Measurements from ENCODE around the gene RAB44.
"Not testable (repeated sequence)": the region's sequence is repeated elsewhere in the genome, so short reads cannot be mapped to it uniquely, and the experiment has no call there.

The RAB44 gene, protein sequence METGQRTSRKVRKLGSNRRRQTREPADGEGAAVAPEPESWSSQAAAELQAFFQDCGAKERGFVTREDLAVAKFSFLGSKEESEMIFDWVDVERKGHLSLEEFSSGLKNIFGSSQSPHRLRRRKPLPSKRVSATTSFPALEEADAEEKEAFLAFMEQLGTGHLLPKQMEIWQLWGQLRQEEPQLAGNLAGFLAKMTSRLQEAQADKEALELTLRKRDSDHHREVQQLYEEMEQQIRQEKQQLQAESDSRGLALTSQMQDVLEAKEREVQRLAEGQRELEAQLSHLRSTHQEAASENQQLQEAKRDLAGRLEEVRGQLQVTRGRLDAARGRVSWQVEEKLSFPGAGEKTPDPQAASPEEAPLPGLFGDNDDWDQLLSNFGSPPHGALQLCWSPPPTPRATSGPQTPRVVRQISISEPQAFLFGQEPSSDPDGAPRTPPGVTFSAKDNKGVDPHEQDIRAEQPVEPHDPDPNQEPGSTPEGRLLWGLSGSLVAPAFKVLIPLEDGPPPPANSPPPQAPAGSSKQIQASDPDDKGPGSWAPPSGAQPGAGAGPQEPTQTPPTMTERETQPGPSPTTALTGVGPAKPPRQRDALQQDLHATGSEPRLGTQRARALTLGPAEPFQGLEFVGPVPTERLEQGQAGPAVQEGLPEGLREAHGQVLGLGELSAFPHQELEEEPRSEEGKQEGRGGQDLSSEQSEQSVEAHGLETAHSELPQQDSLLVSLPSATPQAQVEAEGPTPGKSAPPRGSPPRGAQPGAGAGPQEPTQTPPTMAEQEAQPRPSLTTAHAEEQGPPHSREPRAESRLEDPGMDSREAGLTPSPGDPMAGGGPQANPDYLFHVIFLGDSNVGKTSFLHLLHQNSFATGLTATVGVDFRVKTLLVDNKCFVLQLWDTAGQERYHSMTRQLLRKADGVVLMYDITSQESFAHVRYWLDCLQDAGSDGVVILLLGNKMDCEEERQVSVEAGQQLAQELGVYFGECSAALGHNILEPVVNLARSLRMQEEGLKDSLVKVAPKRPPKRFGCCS

DNA sequence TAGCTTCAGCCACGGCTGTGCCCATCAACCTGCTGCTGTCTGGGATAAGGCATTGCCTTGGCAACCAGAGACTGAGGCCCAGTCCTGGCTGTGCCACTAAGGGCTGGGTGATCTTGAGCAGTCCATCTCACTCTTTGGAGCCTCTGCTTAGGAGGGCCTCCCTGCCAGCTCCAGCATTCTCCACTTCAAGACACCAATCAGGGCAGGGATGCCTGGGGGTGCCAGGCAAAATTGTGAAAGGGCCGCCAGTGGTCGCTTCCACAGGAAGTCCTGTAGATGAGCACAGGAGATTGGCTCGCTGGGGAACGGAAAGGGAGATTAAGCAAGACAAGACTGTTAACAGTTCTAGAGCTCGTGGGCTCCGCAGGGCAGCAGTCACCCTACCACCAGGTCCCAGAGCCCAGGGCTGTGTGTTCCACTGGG is at the start of gene RAB44:
TSS of gene RAB44 (plus strand) at position 346 of the 423 bp plus-strand sequence. CDS start 6,410 bp downstream, outside the sequence.
- no peak for DNase-seq

DNA sequence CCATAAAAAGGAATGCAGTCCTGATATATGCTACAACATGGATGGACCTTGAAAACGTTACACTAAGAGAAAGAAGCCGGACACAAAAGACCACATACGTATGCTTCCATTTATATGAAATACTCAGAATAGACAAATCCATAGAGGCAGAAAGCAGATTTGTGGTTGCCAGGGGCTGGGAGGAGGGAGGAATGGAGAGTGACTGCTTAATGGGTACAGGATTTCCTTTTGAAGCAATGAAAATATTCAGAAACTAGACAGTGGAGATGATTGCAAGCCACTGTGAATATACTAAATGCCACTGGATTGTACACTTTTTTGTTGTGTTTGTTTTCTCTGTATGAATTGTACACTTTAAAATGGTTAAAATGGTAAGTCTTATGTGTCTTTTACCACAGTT is 48.5 kb upstream of the RAB44 start:
- no peak for DNase-seq

DNA sequence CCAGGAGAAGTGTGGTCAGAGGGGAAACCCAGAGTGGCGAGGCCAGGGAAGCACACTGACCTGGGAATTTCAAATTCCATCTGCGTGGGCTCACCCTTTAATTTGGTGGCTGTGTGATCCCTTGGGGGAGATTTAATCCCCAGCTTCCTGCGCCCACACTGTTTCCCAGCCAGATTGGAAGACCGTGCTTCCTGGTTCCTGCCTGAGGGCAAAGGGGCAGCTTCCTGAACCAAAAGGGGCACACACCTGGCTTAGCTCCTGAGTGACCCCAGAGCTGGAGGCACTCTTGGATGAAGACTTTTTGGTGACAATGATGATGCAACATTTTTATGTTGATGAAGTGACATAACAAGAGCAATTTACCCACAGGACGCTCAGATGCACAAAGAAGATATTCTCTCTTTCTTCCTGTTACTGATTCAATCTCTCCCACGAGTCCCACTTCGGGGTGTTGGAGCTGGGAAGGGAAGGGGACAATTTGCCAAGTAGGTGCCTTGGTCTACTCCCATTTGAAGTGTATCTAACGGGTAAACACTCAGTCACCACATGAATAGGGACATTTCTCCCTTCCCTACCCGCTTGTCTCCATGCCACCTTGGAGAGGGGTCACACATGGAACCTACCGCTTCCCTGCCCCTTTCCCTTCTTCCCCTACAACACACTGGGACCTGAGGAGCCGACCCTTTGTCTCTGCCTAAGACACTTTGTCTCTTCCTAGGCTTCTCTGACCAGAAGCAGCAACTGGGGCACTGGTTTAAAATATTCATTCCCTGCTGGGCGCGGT is 47.7 kb upstream of the RAB44 start:
- DNase-seq = no peak

DNA sequence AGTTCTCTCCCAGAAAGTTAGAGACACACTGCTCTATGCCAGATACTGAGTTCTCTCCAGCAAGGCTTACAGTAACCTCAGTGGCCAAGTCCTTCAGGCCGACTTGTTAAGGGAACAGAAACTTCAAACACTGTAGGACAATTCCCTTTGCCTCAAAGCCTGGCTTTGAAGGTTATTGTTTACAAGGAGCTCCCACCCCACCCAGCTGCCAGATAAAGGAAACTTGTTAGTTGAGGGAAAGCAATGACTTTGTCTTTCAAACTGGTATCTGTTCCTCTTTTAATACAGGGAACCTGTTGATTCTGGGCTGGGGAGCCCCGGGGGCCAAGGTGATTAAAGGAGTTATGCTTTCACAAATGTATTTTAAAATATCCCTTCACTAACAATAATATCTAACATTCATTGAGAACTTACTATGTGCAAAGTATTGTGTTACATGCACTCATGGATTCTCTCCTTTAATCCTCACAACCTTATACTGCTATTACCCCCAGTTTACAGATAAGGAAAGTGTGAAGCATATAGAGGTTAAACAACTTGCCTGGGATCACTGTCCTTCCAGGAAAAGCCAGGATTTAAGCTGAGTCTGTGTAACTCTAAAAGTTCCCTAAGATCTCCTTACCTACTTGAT is 46.7 kb upstream of the RAB44 start:
- DNase-seq = no peak

DNA sequence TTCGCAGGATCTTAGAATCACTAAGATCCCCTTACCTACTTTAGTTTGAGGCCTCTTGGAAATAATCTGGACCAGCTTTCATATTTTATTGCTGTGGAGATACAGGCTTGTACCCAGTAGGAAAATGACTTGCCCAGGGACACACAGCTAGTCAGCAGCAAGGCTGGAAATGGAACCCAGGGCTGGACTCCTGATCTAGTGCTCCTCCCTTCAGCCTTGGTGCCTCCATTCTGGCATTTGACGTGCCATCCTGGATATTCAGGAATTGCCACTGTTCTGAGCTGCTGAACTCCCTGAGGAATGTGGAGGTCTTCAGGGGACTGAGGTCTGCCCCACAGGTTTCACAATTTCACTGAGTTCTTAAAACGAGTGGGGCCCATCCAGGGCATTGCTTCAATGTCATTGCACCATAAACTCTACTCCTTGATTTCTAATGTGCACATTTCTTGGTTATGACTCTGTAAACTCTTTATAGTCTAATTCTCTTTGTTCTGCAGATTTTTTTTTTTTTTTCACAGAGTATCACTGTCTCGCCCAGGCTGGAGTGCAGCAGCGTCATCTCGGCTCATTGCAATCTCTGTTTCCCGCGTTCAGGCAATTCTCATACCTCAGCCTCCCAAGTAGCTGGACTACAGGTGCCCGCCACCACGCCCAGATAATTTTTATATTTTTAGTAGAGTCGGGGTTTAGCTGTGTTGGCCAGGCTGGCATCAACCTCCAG is 45.8 kb upstream of the RAB44 start:
- DNase-seq = no peak

DNA sequence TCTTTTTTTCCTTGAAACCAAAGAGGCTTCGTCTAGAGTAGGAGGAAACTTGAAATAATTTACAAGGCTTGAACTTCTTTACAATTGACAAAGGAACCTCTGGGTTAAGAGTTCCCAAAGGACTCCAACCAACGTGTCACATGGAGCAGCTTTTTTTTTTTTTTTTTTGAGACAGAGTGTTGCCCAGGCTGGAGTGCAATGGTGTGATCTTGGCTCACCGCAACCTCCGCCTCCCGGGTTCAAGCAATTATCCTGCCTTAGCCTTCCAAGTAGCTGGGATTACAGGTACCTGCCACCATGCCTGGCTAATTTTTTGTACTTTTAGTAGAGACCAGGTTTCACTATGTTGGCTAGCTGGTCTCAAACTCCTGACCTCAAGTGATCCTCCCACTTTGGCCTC is 43.2 kb upstream of the RAB44 start:
- not testable (repeated sequence) for DNase-seq

DNA sequence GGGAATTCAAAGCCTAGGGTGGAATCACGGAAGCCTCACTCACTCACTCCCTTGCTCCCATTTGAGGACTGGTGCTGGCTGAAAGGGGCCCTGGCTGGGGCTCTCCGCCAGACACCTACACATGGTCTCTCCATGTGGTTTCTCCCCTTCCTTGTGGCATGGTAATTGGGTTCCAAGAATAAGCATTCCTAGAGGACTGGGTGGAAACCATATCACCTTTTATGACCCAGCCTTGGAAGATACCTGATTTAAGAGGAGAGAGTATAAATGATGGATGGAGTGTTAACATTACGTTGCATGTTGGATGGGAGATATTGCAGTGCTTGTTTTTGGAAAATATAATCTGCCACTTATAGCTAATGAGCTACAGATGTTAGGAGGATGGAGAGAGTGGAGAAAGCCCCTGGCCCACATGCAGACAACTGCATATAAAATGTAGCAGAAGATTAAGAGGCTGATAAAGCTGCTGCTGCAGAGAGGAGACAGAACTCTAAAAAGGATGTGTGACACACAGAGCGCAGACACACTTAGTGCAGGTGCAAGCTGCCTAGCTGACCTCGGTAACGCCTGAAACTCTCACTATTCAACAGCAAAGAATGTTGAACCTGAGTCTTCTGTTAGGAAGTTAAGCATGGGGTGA is 42.4 kb upstream of the RAB44 start:
- DNase-seq = no peak

DNA sequence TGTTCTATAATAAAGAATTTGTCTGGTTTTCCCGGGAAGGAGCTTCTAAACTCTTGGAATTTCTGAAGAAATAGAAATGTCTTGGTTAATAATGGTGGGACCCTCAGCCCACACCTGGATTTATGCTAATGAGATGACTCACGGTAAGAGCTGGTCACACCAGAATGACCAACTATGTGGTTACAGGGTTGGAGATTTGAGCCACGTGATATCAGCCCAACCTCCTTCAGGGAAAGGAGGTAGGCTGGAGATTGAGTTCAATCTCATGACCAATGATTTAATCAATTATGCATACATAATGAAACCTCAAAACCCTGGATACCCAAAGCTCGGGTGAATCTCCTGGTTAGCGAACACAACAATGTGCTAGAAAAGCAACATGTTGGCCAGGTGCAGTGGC is 41.2 kb upstream of the RAB44 start:
- DNase-seq = no peak

DNA sequence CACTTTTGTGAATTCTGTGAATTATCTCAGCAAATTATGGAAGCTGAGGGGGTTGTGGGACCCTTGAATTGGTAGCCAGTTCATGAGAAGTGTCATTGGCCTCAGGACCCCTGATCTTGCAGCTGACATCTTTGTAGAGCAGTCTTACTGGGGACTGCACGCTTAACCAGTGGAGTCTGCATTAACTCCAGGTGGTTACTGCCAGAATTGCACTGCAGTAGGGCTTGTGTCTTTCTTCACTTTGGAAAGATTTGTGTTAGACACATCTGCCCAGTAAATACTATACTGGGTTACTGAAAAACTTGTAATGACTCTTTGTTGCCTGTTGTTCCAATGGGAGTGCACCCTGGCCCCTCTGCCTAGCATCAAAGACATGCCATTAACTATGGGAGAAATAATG is 40.4 kb upstream of the RAB44 start:
- no peak for DNase-seq

DNA sequence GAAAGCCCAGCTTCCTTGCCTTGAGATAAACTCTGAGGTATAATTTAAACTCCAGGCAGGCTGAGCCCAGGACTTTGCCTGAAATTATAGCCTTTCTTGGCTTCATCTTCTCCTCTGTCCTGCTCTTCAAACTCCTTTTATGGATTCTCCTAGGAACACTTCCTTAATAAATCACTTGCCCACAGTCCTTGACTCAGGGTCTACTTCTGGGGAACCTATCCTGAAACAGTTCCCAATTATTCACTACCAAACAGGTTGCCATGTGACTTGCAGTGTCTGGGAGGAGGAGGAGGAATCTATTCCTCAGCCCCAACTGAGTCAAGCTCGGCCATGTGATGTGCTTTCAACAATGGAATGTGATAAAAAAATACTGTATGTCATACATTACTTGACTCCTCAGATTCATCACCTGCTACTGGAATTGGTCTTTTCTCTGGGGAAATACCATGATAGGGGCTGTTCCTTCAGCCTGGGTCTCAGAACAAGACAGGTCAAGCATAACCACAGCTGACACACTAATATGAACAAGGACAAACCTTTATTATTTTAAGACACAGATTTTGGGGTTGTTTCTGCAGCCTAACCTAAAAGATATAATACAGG is 39.6 kb upstream of the RAB44 start:
- DNase-seq = no peak

DNA sequence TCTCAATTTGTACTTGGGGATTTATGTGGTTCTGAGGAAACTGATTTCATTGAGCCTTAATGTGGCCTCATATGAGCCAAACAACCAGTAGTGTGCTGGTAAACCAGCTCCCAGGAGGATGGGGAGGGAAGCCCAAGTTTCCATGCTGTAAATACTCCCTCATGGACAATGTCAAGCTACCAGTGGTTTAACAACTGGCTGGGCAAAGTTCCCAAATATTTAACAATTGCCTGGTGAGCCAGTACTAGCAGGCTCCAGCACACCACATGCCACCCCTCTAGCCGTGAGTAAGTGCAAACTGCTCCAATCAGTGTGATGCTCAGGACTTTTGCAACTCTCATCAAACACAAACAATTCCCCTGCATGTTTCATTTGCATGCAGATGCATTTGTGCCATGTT is 38.4 kb upstream of the RAB44 start:
- no peak for DNase-seq

DNA sequence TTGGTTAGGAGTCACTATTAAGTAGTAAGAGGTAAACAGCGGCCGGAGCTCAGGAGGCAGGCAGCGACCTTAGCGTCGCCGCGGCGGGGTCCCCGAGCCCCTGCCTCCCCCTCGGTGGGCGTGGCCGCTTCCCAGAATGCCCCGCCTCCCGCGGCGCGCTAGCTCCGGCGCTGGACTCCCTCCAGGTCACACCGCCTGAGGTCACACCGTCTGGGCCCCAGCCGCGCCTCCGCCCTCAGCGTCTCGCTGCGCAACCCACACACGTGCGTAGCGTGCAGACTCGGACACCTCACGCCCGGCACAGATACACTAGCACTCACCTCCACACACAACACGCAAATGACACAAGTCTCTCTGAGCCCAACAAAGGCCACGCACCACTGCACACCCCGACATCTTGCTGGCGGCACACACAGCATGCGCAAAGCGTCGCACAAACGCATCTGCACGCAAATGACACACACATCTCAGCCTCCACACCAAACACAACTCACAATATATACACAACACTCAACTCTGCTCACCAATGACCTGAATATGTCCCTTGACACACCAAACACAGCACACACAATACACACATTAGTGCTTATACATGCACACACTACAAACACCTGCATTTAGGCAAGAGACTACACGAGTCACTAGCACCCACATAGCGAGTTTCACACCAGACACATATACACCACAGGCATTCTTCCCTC is 36.7 kb upstream of the RAB44 start:
- DNase-seq = no peak

DNA sequence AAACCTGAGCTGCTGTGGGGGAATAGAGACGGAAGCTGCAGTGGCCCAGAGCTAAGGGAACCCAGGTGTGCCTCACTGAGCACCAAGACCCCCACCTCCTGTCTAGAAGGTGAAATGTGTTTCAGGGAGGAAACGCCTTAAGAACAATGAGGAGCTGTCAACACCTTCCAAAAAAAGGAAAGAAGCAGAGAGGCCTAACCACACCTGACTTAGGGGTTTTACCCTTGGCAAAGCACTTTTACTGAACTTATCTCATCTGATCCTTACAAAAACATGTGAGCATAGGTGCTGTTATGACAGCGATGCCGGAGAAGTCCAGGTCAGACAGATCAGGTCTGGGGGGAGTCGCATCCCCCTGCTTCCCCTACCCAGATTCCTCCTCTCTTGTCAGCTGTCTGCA is 35.2 kb upstream of the RAB44 start:
- DNase-seq = no peak

DNA sequence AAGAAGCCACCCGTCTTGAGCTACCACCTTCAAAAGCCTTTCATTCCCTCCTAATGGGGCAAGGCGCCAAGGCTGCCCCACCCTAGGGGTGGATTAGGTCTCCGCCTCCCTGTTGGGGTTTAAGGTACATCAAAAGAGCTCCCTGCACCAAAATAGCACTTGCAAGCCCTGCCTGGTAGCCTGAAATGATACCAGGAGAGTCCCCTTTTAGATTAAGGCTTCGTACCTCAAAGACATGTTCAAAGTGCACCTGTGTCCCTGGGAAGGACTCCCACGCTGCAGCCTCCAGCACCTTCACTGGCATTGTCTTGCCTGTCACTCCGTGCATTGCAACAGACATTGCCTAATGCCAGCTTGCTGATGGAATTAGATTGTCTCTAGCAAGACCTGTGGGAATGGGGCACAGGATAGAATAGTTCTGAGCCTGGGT is 34.8 kb upstream of the RAB44 start:
- no peak for DNase-seq

DNA sequence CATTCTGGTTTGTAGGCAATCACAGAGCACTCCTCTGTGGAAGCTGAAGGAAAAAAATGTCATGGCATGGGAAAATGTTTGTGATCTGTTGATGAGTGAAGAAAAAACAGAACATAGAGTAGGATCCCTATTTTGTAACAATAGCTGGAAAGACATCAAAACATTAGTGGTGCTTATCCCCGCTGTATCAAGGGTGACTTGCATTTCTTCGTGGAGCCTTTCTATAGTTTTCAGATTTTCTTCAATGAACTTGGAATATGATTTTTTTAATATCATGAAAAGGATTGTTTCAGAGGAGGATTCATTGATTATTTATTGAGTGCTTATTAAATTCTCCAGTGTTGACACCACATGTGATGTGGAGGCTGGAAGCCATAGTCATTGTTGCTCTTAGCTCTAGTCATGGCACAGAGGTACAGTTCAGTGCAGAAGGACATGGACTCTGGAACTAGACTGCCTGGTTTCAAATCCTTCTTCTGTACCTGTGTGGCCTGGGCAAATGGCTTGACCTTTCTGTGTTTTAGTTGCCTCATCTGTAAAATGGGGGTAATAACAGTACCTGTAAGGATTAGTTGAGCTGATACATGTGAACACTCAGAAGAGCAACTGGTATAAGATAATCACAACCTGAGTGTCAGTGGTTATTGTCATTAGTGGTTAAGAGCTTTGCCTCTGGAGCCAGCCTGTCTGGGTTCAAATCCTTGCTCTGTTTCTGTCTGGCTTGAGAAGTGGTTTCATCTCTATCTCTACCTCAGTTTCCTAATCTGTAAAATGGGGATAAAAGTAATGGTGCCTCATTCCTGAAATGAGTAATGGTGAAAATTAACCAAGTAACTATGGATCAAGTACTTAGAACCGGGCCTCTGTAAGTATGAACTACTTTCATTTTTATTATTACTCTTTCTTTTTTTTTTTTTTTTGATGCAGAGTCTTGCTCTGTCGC is 33.9 kb upstream of the RAB44 start:
- no peak for DNase-seq

DNA sequence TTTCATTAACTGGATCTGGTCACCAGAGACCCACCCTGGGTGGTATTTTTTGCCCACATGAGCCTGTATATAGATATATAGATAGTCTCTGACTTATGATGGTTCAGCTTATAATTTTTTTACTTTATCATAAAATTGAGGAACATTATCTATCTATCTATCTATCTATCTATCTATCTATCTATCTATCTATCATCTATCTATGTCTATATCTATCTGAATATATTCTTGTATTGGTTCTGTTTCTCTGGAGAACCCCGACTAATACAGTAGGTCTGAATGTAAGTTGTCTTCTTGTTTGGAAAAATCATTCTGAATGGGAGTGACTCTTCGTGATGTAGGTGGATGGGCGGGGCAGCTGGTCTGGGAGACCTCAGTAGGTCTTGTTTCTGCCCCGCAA is 32.4 kb upstream of the RAB44 start:
- DNase-seq = no peak

DNA sequence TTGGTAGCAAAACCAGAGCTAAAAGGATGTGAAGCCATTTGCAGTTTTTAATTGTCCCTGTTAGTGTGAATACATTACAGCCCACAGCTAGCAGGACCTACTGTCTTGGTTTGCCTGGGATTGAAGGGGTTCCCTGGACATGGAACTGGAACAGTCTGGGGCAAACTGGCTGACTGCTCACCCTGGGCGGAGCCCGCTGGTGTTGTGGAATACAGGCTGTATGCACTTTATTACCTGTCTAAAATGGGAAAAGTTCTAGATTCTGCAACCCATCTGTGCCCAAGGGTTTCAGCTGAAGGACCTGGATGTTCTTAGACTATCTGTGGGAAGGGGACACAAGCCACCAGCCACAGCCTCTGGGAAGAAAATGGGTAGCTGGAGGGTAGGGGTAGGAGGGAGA is 31.3 kb upstream of the RAB44 start:
- no peak for DNase-seq

DNA sequence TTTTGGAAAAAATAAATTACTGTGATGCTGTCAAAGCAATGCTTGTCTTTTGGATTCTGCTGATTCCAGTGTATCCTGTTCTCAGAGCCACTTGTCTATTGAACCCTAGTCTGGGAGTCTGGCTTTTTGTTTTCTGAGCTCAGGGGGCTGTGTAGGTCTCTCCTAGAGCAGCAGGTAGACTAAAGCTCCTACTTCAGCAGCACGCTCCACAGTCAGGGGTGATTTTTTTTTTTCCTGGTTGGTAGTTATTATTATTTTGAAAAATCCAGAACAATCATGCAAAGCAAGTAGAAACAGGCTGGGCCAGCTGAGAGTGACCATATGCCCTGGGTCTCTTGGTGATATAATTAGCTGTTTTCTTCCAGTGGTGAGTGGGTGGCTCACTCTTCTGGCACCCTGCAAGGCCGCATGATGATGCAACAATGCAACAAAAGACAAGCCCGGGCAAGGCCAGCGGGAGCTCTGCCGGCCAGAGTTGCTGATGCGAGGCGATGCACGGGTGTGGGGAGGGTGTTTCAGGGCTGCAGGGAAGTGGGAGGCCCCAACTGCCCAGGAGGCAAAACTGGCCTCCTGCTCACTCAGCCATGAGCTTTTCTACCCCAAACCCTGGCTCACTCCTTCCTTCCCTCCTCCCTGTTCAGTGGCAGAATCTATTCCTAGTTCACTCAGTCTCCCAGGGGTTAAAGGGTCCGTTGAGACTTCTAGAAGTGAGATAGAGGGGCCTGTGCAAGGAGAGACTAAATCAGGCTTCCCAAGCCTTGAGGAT is 30.6 kb upstream of the RAB44 start:
- DNase-seq = peak; percentile 63
